ENCODE data around the gene PCDHGB4.

DNA sequence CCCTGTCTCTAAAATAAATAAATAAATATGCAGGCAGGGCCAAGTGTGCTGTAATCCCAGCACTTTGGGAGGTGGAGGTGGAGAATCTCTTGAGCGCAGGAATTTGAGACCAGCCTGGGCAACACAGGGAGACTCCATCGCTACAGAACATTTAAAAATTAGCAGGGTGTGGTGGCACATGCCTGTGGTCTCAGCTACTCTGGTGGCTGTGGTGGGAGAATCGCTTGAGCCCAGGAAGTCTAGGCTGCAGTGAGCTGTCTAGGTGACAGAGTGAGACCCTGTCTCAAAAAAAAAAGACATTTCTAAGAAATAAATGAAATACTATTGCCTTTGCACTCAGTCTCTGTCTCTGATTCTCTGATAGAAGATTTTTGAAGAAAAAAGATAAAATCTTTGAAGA is 24.1 kb downstream of the PCDHGB4 start:
- TF ChIP-seq, protein P1, sequence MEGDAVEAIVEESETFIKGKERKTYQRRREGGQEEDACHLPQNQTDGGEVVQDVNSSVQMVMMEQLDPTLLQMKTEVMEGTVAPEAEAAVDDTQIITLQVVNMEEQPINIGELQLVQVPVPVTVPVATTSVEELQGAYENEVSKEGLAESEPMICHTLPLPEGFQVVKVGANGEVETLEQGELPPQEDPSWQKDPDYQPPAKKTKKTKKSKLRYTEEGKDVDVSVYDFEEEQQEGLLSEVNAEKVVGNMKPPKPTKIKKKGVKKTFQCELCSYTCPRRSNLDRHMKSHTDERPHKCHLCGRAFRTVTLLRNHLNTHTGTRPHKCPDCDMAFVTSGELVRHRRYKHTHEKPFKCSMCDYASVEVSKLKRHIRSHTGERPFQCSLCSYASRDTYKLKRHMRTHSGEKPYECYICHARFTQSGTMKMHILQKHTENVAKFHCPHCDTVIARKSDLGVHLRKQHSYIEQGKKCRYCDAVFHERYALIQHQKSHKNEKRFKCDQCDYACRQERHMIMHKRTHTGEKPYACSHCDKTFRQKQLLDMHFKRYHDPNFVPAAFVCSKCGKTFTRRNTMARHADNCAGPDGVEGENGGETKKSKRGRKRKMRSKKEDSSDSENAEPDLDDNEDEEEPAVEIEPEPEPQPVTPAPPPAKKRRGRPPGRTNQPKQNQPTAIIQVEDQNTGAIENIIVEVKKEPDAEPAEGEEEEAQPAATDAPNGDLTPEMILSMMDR (IDR thresholded peaks at IDR 0.05), result no peak
- no peak for TF ChIP-seq POLR2A (IDR thresholded peaks at IDR 0.05)

All from thyroid gland (tissue), 4 donors.